Measurements from ENCODE around the gene RNF113B. TPM values are rescaled to one million over a fixed set of nuclear protein-coding genes. Genes with fewer than 3 reads are reported as not detected.

RNF113B gene
- total and polyA plus RNA-seq, 2 of the 13 experiments (the other 11 are each of a cell fraction or from before 2014, with no cell fraction given): not detected

- TF ChIP-seq HNRNPUL1 (IDR thresholded peaks at IDR 0.05; ENCODE audit: low read depth, low read length): no peak
- TF ChIP-seq CBX1 (IDR thresholded peaks at IDR 0.05; ENCODE audit: low read depth): peak; percentile 28
- no peak for TF ChIP-seq ZNF460 (CRISPR knock-in tag; IDR thresholded peaks at IDR 0.05; ENCODE audit: borderline replicate concordance)
- TF ChIP-seq ZNF567 (CRISPR knock-in tag; IDR thresholded peaks at IDR 0.05; ENCODE audit: borderline replicate concordance): 0 out of 2 replicates have a peak, but pooled peaks have one; percentile 41
- no peak for TF ChIP-seq TAF1 (CRISPR knock-in tag; IDR thresholded peaks at IDR 0.05)
- TF ChIP-seq NCOR1 (IDR thresholded peaks at IDR 0.05; ENCODE audit: borderline replicate concordance, low read length): peak; percentile 65; the same call in 1 of the 2 replicates
- TF ChIP-seq ZEB1 (IDR thresholded peaks at IDR 0.05; ENCODE audit: insufficient replicate concordance, low read depth): no peak
- no peak for TF ChIP-seq ZNF296 (CRISPR knock-in tag; conservative IDR thresholded peaks at IDR 0.05)
- no peak for TF ChIP-seq SUZ12 (IDR thresholded peaks at IDR 0.05; ENCODE audit: low read depth, low read length)
- TF ChIP-seq, protein P1, sequence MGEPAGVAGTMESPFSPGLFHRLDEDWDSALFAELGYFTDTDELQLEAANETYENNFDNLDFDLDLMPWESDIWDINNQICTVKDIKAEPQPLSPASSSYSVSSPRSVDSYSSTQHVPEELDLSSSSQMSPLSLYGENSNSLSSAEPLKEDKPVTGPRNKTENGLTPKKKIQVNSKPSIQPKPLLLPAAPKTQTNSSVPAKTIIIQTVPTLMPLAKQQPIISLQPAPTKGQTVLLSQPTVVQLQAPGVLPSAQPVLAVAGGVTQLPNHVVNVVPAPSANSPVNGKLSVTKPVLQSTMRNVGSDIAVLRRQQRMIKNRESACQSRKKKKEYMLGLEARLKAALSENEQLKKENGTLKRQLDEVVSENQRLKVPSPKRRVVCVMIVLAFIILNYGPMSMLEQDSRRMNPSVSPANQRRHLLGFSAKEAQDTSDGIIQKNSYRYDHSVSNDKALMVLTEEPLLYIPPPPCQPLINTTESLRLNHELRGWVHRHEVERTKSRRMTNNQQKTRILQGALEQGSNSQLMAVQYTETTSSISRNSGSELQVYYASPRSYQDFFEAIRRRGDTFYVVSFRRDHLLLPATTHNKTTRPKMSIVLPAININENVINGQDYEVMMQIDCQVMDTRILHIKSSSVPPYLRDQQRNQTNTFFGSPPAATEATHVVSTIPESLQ (CRISPR knock-in tag; conservative IDR thresholded peaks at IDR 0.05): no peak
- no peak for TF ChIP-seq ZNF629 (CRISPR knock-in tag; conservative IDR thresholded peaks at IDR 0.05)
- TF ChIP-seq NCOA2 (CRISPR knock-in tag; IDR thresholded peaks at IDR 0.05): peak; percentile 60
- no peak for TF ChIP-seq ZNF839 (CRISPR knock-in tag; IDR thresholded peaks at IDR 0.05; ENCODE audit: borderline replicate concordance)
- no peak for TF ChIP-seq ZNF562 (CRISPR knock-in tag; IDR thresholded peaks at IDR 0.05; ENCODE audit: borderline replicate concordance)
- no peak; the same call in 1 of the 2 replicates for TF ChIP-seq KMT2A (CRISPR knock-in tag; IDR thresholded peaks at IDR 0.05)
- no peak for TF ChIP-seq NFYC (CRISPR knock-in tag; IDR thresholded peaks at IDR 0.05)
- TF ChIP-seq ZBTB38 (CRISPR knock-in tag; IDR thresholded peaks at IDR 0.05): peak; percentile 81
- 0 out of 2 replicates have a peak, but pooled peaks have one; percentile 50 for TF ChIP-seq ARHGAP35 (CRISPR knock-in tag; IDR thresholded peaks at IDR 0.05; ENCODE audit: borderline replicate concordance)
- TF ChIP-seq TAF15 (IDR thresholded peaks at IDR 0.05; ENCODE audit: low read depth, low read length, poor library complexity, severe bottlenecking): no peak
- no peak for TF ChIP-seq ZMAT3 (CRISPR knock-in tag; conservative IDR thresholded peaks at IDR 0.05)
- TF ChIP-seq ZSCAN21 (CRISPR knock-in tag; IDR thresholded peaks at IDR 0.05; ENCODE audit: borderline replicate concordance): no peak
- no peak for TF ChIP-seq ZSCAN12 (CRISPR knock-in tag; IDR thresholded peaks at IDR 0.05)
- TF ChIP-seq AKAP8 (CRISPR knock-in tag; IDR thresholded peaks at IDR 0.05): no peak
- TF ChIP-seq KDM2A (CRISPR knock-in tag; IDR thresholded peaks at IDR 0.05; ENCODE audit: borderline replicate concordance, low read depth): no peak
- no peak for TF ChIP-seq ZNF274 (CRISPR knock-in tag; IDR thresholded peaks at IDR 0.05)
- no peak for TF ChIP-seq ZBTB2 (CRISPR knock-in tag; IDR thresholded peaks at IDR 0.05; ENCODE audit: low read depth)
- TF ChIP-seq BHLHE40 (IDR thresholded peaks at IDR 0.05; ENCODE audit: low read length): no peak
- no peak for TF ChIP-seq ZFP36L2 (CRISPR knock-in tag; IDR thresholded peaks at IDR 0.05)
- no peak for TF ChIP-seq ZNF160 (CRISPR knock-in tag; IDR thresholded peaks at IDR 0.05)
Observed at GRCh38 chr13:98173431-98174152, 3.5 kb downstream of the RNF113B start (continued).
